ENCODE data around the gene FOXJ1. TPM values are rescaled to one million over a fixed set of nuclear protein-coding genes. Genes with fewer than 3 reads are reported as not detected.

Gene FOXJ1
- total and polyA plus RNA-seq, 2 of the 13 experiments (the other 11 are each of a cell fraction or from before 2014, with no cell fraction given): 0.98 to 1.6 TPM

DNA sequence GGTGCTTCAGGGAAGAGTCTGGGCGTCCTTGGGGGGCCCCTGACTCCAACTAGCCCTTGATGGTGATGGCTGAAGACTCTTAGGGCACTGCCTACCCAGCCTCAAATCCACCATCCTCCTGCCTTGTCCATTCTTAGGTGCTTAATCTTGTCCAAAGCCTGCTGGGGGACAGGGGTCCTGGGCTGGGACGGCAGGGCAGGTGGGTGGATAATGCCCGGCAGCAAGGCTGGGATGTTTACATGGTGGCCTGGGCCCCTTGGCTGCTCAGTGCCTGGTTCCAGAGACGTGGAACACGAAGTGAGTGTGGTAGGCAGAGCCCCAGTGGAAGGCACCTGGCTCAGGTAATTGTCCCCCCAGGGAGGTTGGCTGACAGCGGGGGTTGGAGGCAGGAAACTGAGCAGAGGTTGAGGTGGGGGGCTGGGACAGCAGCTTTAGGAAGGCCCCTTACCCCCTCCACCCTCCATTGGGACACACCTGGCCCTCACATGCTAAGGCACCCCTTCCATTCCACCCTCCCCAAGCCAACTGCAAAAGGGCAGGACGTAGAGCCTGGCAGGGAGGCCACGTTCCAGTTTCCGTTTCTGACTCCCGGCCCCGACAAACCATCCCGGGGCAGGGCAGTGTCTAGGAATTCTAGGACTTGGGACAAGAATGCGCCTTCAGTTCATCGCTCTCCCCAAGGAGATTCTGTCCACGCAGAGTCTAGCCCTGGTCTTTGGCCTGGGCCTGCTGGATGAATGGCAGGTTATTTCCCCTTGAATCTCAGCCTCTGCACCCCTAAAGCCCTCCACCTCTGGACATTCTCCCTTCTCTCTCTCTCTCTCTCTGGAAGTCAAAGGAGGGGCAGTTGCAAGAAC lies 1.9 kb downstream of the FOXJ1 start (continued):
- TF ChIP-seq, protein P1, sequence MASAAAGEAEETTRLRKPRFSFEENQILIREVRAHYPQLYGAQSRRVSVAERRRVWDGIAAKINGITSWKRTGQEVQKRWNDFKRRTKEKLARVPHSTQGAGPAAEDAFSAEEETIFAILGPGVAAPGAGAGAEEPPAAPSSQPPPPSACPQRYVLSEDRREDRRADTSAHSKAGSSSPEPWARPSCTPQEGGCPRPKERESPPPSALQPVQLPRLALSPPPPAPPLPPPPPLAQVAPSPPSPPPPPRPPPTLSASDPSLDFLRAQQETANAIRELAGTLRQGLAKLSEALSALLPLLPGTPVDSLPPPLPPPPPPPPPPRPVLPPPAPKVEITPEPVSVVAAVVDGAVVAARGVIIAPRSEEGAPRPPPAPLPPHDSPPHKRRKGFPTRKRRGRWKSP (CRISPR knock-in tag; IDR thresholded peaks at IDR 0.05): no peak
- TF ChIP-seq NKX3-1 (CRISPR knock-in tag; IDR thresholded peaks at IDR 0.05) (0 out of 2 replicates have a peak, but pooled peaks have one; percentile 42), ZNF446 (CRISPR knock-in tag; IDR thresholded peaks at IDR 0.05) (no peak), ZNF224 (CRISPR knock-in tag; IDR thresholded peaks at IDR 0.05) (no peak; the same call in 1 of the 2 replicates), ZNF235 (CRISPR knock-in tag; IDR thresholded peaks at IDR 0.05; ENCODE audit: borderline replicate concordance) (no peak), ZNF737 (CRISPR knock-in tag; IDR thresholded peaks at IDR 0.05; ENCODE audit: borderline replicate concordance) (no peak), AGO2 (optimal IDR thresholded peaks at IDR 0.05; ENCODE audit: low read depth, low read length) (peak; percentile 7), ZNF879 (CRISPR knock-in tag; IDR thresholded peaks at IDR 0.05) (0 out of 2 replicates have a peak, but pooled peaks have one; percentile 54), ZNF816 (CRISPR knock-in tag; IDR thresholded peaks at IDR 0.05; ENCODE audit: borderline replicate concordance) (no peak), ZNF263 (CRISPR knock-in tag; IDR thresholded peaks at IDR 0.05) (0 out of 2 replicates have a peak, but pooled peaks have one; percentile 4), HNRNPK (IDR thresholded peaks at IDR 0.05; ENCODE audit: low read depth, low read length, poor library complexity, severe bottlenecking) (no peak), HNRNPLL (IDR thresholded peaks at IDR 0.05; ENCODE audit: low read depth, low read length, poor library complexity, severe bottlenecking) (no peak), NFE2 (CRISPR knock-in tag; IDR thresholded peaks at IDR 0.05) (no peak)
- TF ChIP-seq, protein P2, sequence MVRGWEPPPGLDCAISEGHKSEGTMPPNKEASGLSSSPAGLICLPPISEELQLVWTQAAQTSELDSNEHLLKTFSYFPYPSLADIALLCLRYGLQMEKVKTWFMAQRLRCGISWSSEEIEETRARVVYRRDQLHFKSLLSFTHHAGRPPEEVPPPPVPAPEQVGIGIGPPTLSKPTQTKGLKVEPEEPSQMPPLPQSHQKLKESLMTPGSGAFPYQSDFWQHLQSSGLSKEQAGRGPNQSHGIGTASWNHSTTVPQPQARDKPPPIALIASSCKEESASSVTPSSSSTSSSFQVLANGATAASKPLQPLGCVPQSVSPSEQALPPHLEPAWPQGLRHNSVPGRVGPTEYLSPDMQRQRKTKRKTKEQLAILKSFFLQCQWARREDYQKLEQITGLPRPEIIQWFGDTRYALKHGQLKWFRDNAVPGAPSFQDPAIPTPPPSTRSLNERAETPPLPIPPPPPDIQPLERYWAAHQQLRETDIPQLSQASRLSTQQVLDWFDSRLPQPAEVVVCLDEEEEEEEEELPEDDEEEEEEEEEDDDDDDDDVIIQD (CRISPR knock-in tag; IDR thresholded peaks at IDR 0.05; ENCODE audit: low read depth): no peak
- TF ChIP-seq, protein P3, sequence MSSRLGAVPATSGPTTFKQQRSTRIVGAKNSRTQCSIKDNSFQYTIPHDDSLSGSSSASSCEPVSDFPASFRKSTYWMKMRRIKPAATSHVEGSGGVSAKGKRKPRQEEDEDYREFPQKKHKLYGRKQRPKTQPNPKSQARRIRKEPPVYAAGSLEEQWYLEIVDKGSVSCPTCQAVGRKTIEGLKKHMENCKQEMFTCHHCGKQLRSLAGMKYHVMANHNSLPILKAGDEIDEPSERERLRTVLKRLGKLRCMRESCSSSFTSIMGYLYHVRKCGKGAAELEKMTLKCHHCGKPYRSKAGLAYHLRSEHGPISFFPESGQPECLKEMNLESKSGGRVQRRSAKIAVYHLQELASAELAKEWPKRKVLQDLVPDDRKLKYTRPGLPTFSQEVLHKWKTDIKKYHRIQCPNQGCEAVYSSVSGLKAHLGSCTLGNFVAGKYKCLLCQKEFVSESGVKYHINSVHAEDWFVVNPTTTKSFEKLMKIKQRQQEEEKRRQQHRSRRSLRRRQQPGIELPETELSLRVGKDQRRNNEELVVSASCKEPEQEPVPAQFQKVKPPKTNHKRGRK (CRISPR knock-in tag; IDR thresholded peaks at IDR 0.05): 0 out of 2 replicates have a peak, but pooled peaks have one; percentile 39
- TF ChIP-seq, protein P4, sequence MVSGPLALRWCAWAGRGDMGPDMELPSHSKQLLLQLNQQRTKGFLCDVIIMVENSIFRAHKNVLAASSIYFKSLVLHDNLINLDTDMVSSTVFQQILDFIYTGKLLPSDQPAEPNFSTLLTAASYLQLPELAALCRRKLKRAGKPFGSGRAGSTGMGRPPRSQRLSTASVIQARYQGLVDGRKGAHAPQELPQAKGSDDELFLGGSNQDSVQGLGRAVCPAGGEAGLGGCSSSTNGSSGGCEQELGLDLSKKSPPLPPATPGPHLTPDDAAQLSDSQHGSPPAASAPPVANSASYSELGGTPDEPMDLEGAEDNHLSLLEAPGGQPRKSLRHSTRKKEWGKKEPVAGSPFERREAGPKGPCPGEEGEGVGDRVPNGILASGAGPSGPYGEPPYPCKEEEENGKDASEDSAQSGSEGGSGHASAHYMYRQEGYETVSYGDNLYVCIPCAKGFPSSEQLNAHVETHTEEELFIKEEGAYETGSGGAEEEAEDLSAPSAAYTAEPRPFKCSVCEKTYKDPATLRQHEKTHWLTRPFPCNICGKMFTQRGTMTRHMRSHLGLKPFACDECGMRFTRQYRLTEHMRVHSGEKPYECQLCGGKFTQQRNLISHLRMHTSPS (CRISPR knock-in tag; IDR thresholded peaks at IDR 0.05; ENCODE audit: low read depth): no peak
- TF ChIP-seq, protein P5, sequence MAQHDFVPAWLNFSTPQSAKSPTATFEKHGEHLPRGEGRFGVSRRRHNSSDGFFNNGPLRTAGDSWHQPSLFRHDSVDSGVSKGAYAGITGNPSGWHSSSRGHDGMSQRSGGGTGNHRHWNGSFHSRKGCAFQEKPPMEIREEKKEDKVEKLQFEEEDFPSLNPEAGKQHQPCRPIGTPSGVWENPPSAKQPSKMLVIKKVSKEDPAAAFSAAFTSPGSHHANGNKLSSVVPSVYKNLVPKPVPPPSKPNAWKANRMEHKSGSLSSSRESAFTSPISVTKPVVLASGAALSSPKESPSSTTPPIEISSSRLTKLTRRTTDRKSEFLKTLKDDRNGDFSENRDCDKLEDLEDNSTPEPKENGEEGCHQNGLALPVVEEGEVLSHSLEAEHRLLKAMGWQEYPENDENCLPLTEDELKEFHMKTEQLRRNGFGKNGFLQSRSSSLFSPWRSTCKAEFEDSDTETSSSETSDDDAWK (CRISPR knock-in tag; IDR thresholded peaks at IDR 0.05): no peak
